SK-N-SH treated with all-trans-retinoic acid at 6 μM for 48 hours (cell line): ENCODE data around the gene SCIN.

Experiments
- ARNTL ChIP-seq: fragments of 450-650 bp; formaldehyde crosslinking; IDR thresholded peaks from 2 replicates; pipeline ENCODE4 v1.5.0; 2020; ENCODE audit warnings: low read depth, mild to moderate bottlenecking, moderate library complexity, borderline replicate concordance
- CSDC2 ChIP-seq: fragments of 250-450 bp; sonication (Bioruptor Pico); IDR thresholded peaks from 2 replicates; pipeline ENCODE4 v1.5.0; 2020; ENCODE audit warnings: mild to moderate bottlenecking, moderate library complexity
- POU6F1 ChIP-seq: fragments of 250-450 bp; sonication (Bioruptor Pico); IDR thresholded peaks from 2 replicates; pipeline ENCODE4 v1.8.0; 2021; ENCODE audit warnings: low read depth, mild to moderate bottlenecking, moderate library complexity, borderline replicate concordance
- TSHZ2 ChIP-seq: fragments of 250-450 bp; sonication (Bioruptor Pico); IDR thresholded peaks from 2 replicates; pipeline ENCODE4 v1.5.0; 2020; ENCODE audit warnings: mild to moderate bottlenecking, moderate library complexity
- ZFP3 ChIP-seq: fragments of 250-450 bp; sonication (Bioruptor Pico); IDR thresholded peaks from 2 replicates; pipeline ENCODE4 v1.5.0; 2020; ENCODE audit warnings: mild to moderate bottlenecking, moderate library complexity
- ZFP30 ChIP-seq: fragments of 450-650 bp; formaldehyde crosslinking; IDR thresholded peaks from 2 replicates; pipeline ENCODE4 v1.5.0; 2022; ENCODE audit warnings: mild to moderate bottlenecking, moderate library complexity
- ZNF8 ChIP-seq: fragments of 450-650 bp; formaldehyde crosslinking; IDR thresholded peaks from 2 replicates; pipeline ENCODE4 v1.5.0; 2020; ENCODE audit warnings: mild to moderate bottlenecking, moderate library complexity
- TF ChIP-seq, protein P1 (sequence below): fragments of 250-450 bp; sonication (Bioruptor Pico); IDR thresholded peaks from 2 replicates; pipeline ENCODE4 v1.5.1; 2020; ENCODE audit warnings: low read depth, mild to moderate bottlenecking, moderate library complexity

DNA sequence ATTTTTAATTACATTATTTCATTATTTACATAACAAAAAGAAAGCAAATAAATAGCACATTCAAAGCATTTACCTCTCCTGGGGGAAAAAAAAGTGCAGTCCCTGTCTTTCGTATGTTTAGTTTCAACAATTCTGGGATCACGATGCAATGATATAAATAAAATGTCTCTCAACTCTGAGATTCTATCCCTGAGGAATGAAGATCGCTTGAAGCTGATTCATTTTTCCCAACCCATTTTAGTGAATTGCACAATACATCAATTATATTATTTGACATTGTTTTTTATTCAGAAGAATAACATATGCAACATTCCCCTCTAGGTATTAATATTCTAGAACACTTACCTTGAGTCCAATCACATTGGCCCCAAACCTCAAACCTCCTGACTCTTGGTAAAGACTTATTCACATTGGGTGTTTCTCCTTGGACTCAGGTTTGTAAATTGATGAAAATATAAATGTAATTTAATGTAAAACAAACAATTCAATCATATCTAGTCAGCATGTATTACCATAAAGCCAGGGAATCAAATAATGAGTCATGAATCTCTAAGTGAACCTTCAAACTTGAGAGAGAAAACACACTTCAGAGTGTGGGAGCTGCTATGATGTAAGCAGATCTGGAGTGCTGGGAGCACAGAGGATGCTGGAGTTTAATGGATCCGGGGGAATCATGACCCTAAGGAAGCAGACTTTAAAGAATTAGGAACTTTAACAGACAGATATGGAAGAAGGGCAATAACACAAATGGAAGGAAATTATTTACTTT lies 5.3 kb upstream of the SCIN start:
- TF ChIP-seq, protein P1, sequence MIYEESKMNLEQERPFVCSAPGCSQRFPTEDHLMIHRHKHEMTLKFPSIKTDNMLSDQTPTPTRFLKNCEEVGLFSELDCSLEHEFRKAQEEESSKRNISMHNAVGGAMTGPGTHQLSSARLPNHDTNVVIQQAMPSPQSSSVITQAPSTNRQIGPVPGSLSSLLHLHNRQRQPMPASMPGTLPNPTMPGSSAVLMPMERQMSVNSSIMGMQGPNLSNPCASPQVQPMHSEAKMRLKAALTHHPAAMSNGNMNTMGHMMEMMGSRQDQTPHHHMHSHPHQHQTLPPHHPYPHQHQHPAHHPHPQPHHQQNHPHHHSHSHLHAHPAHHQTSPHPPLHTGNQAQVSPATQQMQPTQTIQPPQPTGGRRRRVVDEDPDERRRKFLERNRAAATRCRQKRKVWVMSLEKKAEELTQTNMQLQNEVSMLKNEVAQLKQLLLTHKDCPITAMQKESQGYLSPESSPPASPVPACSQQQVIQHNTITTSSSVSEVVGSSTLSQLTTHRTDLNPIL (CRISPR knock-in tag), result no peak
- TF ChIP-seq CSDC2 (CRISPR knock-in tag), result no peak
- TF ChIP-seq TSHZ2 (CRISPR knock-in tag), result no peak
- TF ChIP-seq POU6F1, result no peak
- TF ChIP-seq ARNTL (CRISPR knock-in tag), result no peak
- TF ChIP-seq ZNF8 (CRISPR knock-in tag), result no peak
- no peak for TF ChIP-seq ZFP30 (CRISPR knock-in tag)
- no peak for TF ChIP-seq ZFP3 (CRISPR knock-in tag)
